Loucy (cell line): ENCODE data around the gene GSTM3.

ENCODE experiments used
- H2AFZ ChIP-seq: fragments of 200-600 bp; sonication (generic); 2 replicates; pipeline ENCODE4 v1.6.0; 2016; ENCODE audit warnings: antibody characterized with exemption, mild to moderate bottlenecking, low read length, moderate library complexity
- H3F3A ChIP-seq: fragments of 200-600 bp; 2 replicates; pipeline ENCODE4 v1.6.0; 2016; ENCODE audit warnings: antibody characterized with exemption, low read depth, mild to moderate bottlenecking
- H3K27me3 ChIP-seq: fragments of 200-600 bp; sonication (generic); 2 replicates; pipeline ENCODE4 v1.6.1; 2014; ENCODE audit warnings: low read length, mild to moderate bottlenecking; ENCODE audit not compliant: insufficient read depth, poor library complexity, severe bottlenecking
- H3K36me3 ChIP-seq: fragments of 200-600 bp; sonication (generic); 2 replicates; pipeline ENCODE4 v1.6.1; 2016; ENCODE audit warnings: low read length; ENCODE audit not compliant: insufficient read depth
- H3K4me1 ChIP-seq: fragments of 200-600 bp; sonication (generic); 2 replicates; pipeline ENCODE4 v1.5.1; 2014; ENCODE audit warnings: low read length, mild to moderate bottlenecking; ENCODE audit not compliant: insufficient read depth, poor library complexity, severe bottlenecking
- H3K4me2 ChIP-seq: fragments of 200-600 bp; sonication (generic); 2 replicates; pipeline ENCODE4 v1.6.0; 2014; ENCODE audit warnings: antibody characterized with exemption, low read length, low read depth, mild to moderate bottlenecking; ENCODE audit not compliant: poor library complexity, severe bottlenecking
- H3K4me3 ChIP-seq: fragments of 200-600 bp; sonication (generic); 2 replicates; pipeline ENCODE4 v1.5.1; 2014; ENCODE audit warnings: low read length, mild to moderate bottlenecking, mixed read lengths; ENCODE audit not compliant: poor library complexity, severe bottlenecking
- H3K79me2 ChIP-seq: fragments of 200-600 bp; sonication (generic); 2 replicates; pipeline ENCODE4 v1.6.1; 2014; ENCODE audit warnings: low read length; ENCODE audit not compliant: insufficient read depth
- H3K9ac ChIP-seq: fragments of 200-600 bp; sonication (generic); 2 replicates; pipeline ENCODE4 v1.6.0; 2014; ENCODE audit warnings: mild to moderate bottlenecking, low read depth, low read length, moderate library complexity; ENCODE audit not compliant: poor library complexity, severe bottlenecking
- H3K9me2 ChIP-seq: fragments of 200-600 bp; sonication (generic); replicated peaks from 2 replicates; pipeline ENCODE4 v1.6.1; 2016; ENCODE audit warnings: low read depth, low read length, mixed read lengths
- H3K9me3 ChIP-seq: fragments of 200-600 bp; sonication (generic); 2 replicates; pipeline ENCODE4 v1.6.1; 2014; ENCODE audit warnings: mild to moderate bottlenecking, antibody characterized with exemption, low read length, low read depth; ENCODE audit not compliant: insufficient read depth
- H4K20me1 ChIP-seq: fragments of 200-600 bp; sonication (generic); 2 replicates; pipeline ENCODE4 v1.6.0; 2014; ENCODE audit warnings: antibody characterized with exemption, low read length, mild to moderate bottlenecking; ENCODE audit not compliant: insufficient read depth, poor library complexity, severe bottlenecking
- EZH2phosphoT487 ChIP-seq: fragments of 200-600 bp; IDR thresholded peaks from 2 replicates; pipeline ENCODE4 v1.6.1; 2018; ENCODE audit warnings: antibody characterized with exemption, mild to moderate bottlenecking, moderate library complexity, borderline replicate concordance
- TF ChIP-seq, protein P1 (sequence below): fragments of 200-600 bp; sonication (generic); conservative IDR thresholded peaks from 2 replicates; pipeline ENCODE4 v1.5.1; 2014; ENCODE audit warnings: mild to moderate bottlenecking, antibody characterized with exemption, low read length

GSTM3 gene

DNA sequence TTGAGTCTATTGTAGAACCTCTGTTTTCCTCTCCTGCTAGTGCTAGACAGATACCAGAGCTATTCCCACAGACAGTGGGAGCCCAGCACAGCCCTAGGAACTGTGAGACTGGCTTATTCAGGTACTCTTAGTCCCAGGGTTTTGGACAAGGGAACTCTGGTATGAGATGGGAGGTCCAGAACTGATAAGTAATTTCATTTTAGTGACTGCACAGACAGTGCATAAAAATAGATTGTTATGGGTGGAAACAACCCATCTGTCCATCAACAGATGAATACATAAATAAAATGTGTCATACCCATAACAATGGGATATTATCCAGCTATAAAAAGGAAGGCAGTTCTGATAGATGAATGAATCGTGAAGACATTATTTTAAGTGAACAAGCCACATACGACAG, 13.9 kb upstream of the GSTM3 start:
- TF ChIP-seq, protein P1, sequence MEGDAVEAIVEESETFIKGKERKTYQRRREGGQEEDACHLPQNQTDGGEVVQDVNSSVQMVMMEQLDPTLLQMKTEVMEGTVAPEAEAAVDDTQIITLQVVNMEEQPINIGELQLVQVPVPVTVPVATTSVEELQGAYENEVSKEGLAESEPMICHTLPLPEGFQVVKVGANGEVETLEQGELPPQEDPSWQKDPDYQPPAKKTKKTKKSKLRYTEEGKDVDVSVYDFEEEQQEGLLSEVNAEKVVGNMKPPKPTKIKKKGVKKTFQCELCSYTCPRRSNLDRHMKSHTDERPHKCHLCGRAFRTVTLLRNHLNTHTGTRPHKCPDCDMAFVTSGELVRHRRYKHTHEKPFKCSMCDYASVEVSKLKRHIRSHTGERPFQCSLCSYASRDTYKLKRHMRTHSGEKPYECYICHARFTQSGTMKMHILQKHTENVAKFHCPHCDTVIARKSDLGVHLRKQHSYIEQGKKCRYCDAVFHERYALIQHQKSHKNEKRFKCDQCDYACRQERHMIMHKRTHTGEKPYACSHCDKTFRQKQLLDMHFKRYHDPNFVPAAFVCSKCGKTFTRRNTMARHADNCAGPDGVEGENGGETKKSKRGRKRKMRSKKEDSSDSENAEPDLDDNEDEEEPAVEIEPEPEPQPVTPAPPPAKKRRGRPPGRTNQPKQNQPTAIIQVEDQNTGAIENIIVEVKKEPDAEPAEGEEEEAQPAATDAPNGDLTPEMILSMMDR, result no peak
- no peak for TF ChIP-seq EZH2phosphoT487
- no peaks in the 10 kb centered on the region for H4K20me1 ChIP-seq

DNA sequence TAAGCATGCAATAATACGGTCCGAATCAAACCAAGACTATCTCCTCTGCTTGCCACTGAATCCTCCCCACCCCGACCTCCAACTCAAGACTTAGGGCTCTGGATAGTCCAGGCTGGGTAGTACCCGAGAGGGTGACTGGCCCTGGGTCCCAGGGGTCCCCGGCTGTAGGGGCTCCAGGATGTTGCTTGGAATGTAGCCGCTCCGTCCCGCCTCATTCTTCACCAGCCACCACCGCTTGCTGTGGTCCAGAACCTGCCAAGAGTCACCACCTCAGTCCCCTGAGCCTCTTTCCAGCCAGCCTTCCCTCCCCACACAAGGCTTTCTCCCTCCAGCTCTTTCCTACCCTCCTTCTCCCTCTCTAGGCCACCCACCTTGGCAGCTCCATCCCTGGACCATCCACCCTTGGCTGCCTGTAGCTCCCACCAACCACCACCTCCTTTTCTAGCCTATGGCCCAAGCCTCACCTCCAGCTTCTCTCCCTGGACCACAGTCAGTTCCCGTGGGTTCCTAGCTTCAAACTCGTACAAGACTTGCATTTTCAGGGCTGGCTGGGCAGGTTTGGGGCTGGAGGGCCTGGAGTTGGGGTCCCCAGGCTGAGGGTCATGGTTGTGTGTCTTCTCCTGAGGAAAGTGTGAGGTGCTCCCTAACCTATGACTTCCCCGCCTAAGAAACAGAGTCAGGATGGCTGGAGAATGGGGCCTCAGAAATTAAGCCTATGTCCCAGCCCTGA, 10.9 kb upstream of the GSTM3 start:
- H3K27me3 ChIP-seq, result no peaks in the 10 kb centered on the region

More for the DNA sequence above, 13.9 kb upstream of the GSTM3 start:
- Histone ChIP-seq H3K9ac (no peak overlapping the region), H3K4me1 (no peaks in the 10 kb centered on the region), H3F3A (no peaks in the 10 kb centered on the region), H3K36me3 (no peaks in the 10 kb centered on the region), H3K4me3 (no peak overlapping the region), H3K79me2 (no peaks in the 10 kb centered on the region), H3K4me2 (no peak overlapping the region), H2AFZ (no peak overlapping the region), H3K9me2 (no peaks in the 10 kb centered on the region), H3K27me3 (no peaks in the 10 kb centered on the region), H3K9me3 (no peaks in the 10 kb centered on the region)

DNA sequence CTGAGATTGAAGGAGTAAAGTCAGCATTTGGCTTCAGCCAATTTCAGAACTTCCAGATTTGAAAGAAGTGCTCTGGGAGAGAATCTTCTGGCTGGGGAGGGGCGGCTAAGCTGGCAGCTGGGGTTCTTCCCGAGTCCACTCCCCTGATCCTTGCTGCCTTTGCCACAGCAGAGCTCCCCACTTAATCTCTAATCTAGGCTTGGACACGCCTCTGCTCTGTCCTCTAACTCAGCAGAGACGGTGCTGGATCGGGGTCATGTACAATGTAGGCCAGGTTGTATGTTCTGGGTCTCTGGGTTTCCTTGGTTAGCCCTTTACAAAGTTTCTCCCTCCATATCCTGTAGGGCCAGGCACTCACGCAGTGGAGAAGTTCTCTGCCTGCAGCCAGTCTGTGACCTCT, 10.1 kb upstream of the GSTM3 start:
- H3K79me2 ChIP-seq, result no peaks in the 10 kb centered on the region
- TF ChIP-seq, protein P1, result no peak
- TF ChIP-seq EZH2phosphoT487, result no peak
- no peak overlapping the region for H3K9ac ChIP-seq
- H3F3A ChIP-seq, result no peaks in the 10 kb centered on the region
- H2AFZ ChIP-seq, result no peak overlapping the region
- H3K4me2 ChIP-seq, result no peak overlapping the region
- H4K20me1 ChIP-seq, result no peaks in the 10 kb centered on the region
- H3K4me1 ChIP-seq, result no peaks in the 10 kb centered on the region
- no peaks in the 10 kb centered on the region for H3K36me3 ChIP-seq
- no peaks in the 10 kb centered on the region for H3K9me3 ChIP-seq
- no peak overlapping the region for H3K4me3 ChIP-seq
- no peaks in the 10 kb centered on the region for H3K27me3 ChIP-seq
- H3K9me2 ChIP-seq, result no peaks in the 10 kb centered on the region

More for the DNA sequence above, 10.9 kb upstream of the GSTM3 start:
- Histone ChIP-seq H3K9me2 (no peaks in the 10 kb centered on the region), H3K36me3 (no peaks in the 10 kb centered on the region), H3K4me3 (no peak overlapping the region), H4K20me1 (no peaks in the 10 kb centered on the region), H2AFZ (no peak overlapping the region), H3K9me3 (no peaks in the 10 kb centered on the region), H3K4me2 (no peak overlapping the region), H3K9ac (no peak overlapping the region), H3K79me2 (no peaks in the 10 kb centered on the region), H3F3A (no peaks in the 10 kb centered on the region), H3K4me1 (no peaks in the 10 kb centered on the region)
- no peak for TF ChIP-seq EZH2phosphoT487
